Adrenal gland (tissue), 12 donors: ENCODE results near the gene RAMP1. TPM values are rescaled to one million over a fixed set of nuclear protein-coding genes. Genes with fewer than 3 reads are reported as not detected.

Experiments
- DNase-seq, 7 donors: peaks; one replicate each; pipeline ENCODE4 v3.0.0-alpha.2; 2019 to 2020
- H3K27ac ChIP-seq, 5 donors: fragments of 200-600 bp; sonication (generic) in 4 of 5; 1 replicate in 3 of 5; 2 replicates in 2 of 5; pipeline versions ENCODE4 v1.5.1 to v1.8.0; 2016 to 2020; ENCODE audit warnings: mild to moderate bottlenecking in 1 of 5
- H3K27me3 ChIP-seq: fragments of 200-600 bp; 2 replicates; pipeline ENCODE4 v1.8.0; 2021
- H3K36me3 ChIP-seq, 2 donors: fragments of 200-600 bp; replicated peaks in 1 of 2; 1 replicate in 1 of 2; 2 replicates in 1 of 2; pipeline versions ENCODE4 v1.5.1 to v1.8.0; 2018 to 2022
- H3K4me1 ChIP-seq, 2 donors: fragments of 200-600 bp; replicated peaks in 1 of 2; 1 replicate in 1 of 2; 2 replicates in 1 of 2; pipeline versions ENCODE4 v1.5.1 to v1.8.0; 2018 to 2021
- H3K4me3 ChIP-seq, 4 donors: fragments of 200-600 bp; sonication (generic) in 3 of 4; one replicate each; pipeline ENCODE4 v1.5.1; 2016 to 2018
- H3K9me3 ChIP-seq, 3 donors: fragments of 200-600 bp; sonication (generic) in 1 of 3; replicated peaks in 1 of 3; 1 replicate in 2 of 3; 2 replicates in 1 of 3; pipeline versions ENCODE4 v1.5.1 to v1.8.0; 2016 to 2021
- POLR2A ChIP-seq, 2 donors: fragments of 450-650 bp; IDR thresholded peaks; one replicate each; pipeline ENCODE4 v1.6.1; 2017; ENCODE audit warnings: antibody characterized with exemption in 2 of 2, mild to moderate bottlenecking in 2 of 2, moderate library complexity in 1 of 2
- WGBS, 4 donors: extraction: QIAGEN DNeasy Blood & Tissue Kit in 2 of 4; methylation state at CpG; one replicate each; pipeline versions ENCODE4 v1.1.5 to v1.1.7; 2013 to 2017; 5-methylcytosine and 5-hydroxymethylcytosine counted together
- intact Hi-C, 2 donors: fragments of 100-400 bp; cut with DNase I; formaldehyde crosslinking; loops; one replicate each; pipeline versions ENCODE4 v1.14.1 to v1.15.0; 2022 to 2023
- polyA plus RNA-seq, 3 donors: library from polyadenylated mRNA; stranded (reverse); fragments of 200-250 nt in 2 of 3; fragments of 350-450 nt in 1 of 3; fragmentation: Illumina TruSeq in 1 of 3; extraction: RNeasy Lipid Tissue Mini Kit (QIAGEN cat#74804) in 1 of 3; gene quantifications; one replicate each; pipeline ENCODE4 v1.2.3, GENCODE V29; 2013 to 2014
- total RNA-seq, 9 donors: library from RNA; depleted of rRNA in 4 of 9; stranded (reverse); fragments of >200 nt in 4 of 9; fragments of 120-200 nt in 1 of 9; fragmentation: NEBNext Ultra II Directional in 1 of 9; extraction: Animal tissue kit (Norgen Biotek cat#: 25700) in 1 of 9; gene quantifications; one replicate each; pipeline versions ENCODE4 v1.1.0 to v1.2.4, GENCODE V29; 2013 to 2023
- TF ChIP-seq, protein P1 (sequence below), 6 experiments: fragments of 450-650 bp in 4 of 6; fragments of 200-600 bp in 2 of 6; sonication (generic) in 1 of 6; IDR thresholded peaks; 1 replicate in 5 of 6; 2 replicates in 1 of 6; pipeline versions ENCODE4 v1.5.1 to v1.8.0; 2016 to 2021; ENCODE audit warnings: antibody characterized with exemption in 6 of 6, mild to moderate bottlenecking in 2 of 6, moderate library complexity in 1 of 6
- donor health status: healthy with polysubstance abuse.
- donor health status: Bipolar disorder and iron deficiency.
- donor health status: DM: yes; HTN: yes; CAD: no.
- donor health status: DM: no; HTN: no; CAD: no.
- donor health status: DM: no; HTN: no; CAD: no.
- donor health status: DM: yes; HTN: yes; CAD: no.

The RAMP1 gene
- total and polyA plus RNA-seq, 12 donors: 2.4 to 72.6 (median 17.2) TPM

DNA sequence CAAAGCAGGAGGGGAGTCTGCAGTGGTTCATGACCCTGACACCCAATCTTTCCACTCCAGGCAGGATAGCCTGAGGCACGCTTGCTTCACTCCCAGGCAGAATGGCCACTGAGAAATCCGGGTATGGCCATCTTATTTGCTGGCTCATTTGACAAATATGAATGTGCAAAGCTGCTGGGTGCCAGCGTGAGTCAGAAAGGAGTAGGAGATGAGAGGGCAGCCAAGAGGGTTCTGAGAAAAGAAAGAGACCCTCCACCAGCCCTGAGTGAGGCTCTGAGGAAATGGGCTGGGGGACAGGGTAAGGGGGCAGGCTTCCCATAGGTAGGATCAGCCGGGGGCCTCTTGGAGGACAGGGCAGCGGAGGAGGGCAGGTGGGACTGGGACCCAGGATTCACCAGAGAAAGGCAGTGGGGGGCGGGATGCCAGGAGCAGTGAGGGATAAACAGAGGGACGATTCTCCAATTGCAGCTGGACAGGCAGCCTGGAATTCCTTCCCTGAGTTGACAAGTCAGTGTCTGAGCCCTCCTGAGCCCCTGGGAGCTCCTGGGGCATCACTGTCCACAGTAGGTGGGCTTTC, 15.2 kb downstream of the RAMP1 start:
- peak in 1 of 7 donors; percentile 42 for DNase-seq
- intact Hi-C loops: no loop called here
- H3K36me3 ChIP-seq: no peaks in the 10 kb centered on the region
- TF ChIP-seq, protein P1, sequence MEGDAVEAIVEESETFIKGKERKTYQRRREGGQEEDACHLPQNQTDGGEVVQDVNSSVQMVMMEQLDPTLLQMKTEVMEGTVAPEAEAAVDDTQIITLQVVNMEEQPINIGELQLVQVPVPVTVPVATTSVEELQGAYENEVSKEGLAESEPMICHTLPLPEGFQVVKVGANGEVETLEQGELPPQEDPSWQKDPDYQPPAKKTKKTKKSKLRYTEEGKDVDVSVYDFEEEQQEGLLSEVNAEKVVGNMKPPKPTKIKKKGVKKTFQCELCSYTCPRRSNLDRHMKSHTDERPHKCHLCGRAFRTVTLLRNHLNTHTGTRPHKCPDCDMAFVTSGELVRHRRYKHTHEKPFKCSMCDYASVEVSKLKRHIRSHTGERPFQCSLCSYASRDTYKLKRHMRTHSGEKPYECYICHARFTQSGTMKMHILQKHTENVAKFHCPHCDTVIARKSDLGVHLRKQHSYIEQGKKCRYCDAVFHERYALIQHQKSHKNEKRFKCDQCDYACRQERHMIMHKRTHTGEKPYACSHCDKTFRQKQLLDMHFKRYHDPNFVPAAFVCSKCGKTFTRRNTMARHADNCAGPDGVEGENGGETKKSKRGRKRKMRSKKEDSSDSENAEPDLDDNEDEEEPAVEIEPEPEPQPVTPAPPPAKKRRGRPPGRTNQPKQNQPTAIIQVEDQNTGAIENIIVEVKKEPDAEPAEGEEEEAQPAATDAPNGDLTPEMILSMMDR (IDR thresholded peaks at IDR 0.05): no peak
- TF ChIP-seq POLR2A (IDR thresholded peaks at IDR 0.05): no peak
- no peak overlapping the region for H3K4me3 ChIP-seq
- 87 to 90% (median 88%) methylated on average over 7 of the region's 7 CpGs for WGBS, 4 donors
- H3K4me1 ChIP-seq: no peaks in the 10 kb centered on the region
- no peak overlapping the region for H3K27ac ChIP-seq
- H3K27me3 ChIP-seq: no peaks in the 10 kb centered on the region
- no peaks in the 10 kb centered on the region for H3K9me3 ChIP-seq

DNA sequence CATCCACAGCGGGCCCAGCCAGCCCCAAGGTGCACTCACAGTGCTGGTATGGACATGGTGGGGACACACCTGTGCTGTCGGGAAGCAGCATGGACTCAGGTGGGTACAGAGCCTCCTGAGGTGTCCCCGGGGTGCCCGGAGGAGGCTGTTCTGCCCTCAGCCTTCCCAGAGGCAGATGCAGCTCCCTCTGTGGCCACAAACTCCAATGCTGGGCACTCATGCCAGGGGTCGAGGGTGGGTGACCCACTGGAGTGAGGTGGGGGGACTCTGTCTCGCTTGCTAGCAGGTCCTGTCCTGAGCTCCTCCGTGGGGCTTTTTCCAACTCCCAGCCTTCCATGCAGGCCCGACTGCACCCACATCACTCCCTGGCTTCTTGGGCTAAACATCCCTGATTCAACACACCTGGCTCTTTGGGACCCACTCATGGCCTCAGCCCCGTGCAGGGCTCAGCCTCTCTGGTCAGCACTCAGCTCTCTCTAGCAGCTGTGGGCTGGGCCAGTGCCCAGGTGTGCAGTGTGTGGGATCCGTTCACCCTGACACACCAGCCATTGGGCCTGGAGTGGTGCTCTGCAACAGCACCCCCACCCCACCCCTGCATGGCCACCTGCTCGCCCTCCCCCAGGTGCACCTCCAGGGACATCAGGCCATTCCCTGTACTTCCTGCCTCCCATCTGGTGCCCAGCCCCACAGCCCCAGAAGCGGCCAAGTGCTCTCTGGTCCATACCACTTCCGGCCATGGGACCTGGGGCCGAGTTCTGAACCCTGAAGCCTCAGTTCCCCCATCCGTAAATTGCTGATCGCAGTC, 16.0 kb downstream of the RAMP1 start:
- Histone ChIP-seq H3K4me3 (no peak overlapping the region), H3K27me3 (no peaks in the 10 kb centered on the region), H3K9me3 (no peaks in the 10 kb centered on the region), H3K4me1 (no peaks in the 10 kb centered on the region), H3K36me3 (no peaks in the 10 kb centered on the region), H3K27ac (no peak overlapping the region)
- WGBS, 4 donors: 78 to 100% (median 85%) methylated on average over 5 to 16 of the region's 16 CpGs
- TF ChIP-seq POLR2A (IDR thresholded peaks at IDR 0.05): no peak
- TF ChIP-seq, protein P1 (IDR thresholded peaks at IDR 0.05): no peak
- DNase-seq: peak in 1 of 7 donors; percentile 44
- intact Hi-C loops: no loop called here

DNA sequence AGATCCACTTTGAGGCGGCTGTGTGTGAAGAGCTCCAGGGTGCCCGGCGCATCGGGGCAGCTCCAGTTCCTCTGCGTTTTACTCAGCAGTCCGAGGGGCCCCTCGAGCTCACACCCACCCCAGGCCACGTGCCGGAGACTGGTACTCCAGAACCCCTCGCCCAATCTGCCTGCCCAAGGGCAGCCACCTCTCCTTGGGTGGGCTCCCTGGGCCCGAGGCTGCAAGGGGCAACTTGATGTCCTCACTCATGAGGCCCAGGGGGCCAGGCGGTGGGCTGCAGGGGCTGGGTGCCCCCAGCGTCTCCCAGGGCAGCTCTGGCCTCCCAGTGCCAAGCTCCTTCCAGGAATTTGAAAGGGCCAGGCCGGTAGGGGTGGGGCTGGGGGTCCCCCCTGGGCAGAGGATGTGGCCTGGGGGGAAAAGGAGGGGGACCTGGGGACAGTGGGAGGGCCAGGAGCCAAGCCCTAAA, 16.7 kb downstream of the RAMP1 start:
- H3K27me3 ChIP-seq: no peaks in the 10 kb centered on the region
- H3K4me3 ChIP-seq: no peak overlapping the region
- WGBS, 4 donors: 75 to 88% (median 83%) methylated on average over 9 to 14 of the region's 14 CpGs
- DNase-seq: no peak
- H3K9me3 ChIP-seq: no peaks in the 10 kb centered on the region
- intact Hi-C loops: no loop called here
- no peaks in the 10 kb centered on the region for H3K4me1 ChIP-seq
- H3K36me3 ChIP-seq: no peaks in the 10 kb centered on the region
- H3K27ac ChIP-seq: peak overlapping the region in 1 of 5 donors; percentile 30
- TF ChIP-seq POLR2A (IDR thresholded peaks at IDR 0.05): no peak
- TF ChIP-seq, protein P1 (IDR thresholded peaks at IDR 0.05): no peak

DNA sequence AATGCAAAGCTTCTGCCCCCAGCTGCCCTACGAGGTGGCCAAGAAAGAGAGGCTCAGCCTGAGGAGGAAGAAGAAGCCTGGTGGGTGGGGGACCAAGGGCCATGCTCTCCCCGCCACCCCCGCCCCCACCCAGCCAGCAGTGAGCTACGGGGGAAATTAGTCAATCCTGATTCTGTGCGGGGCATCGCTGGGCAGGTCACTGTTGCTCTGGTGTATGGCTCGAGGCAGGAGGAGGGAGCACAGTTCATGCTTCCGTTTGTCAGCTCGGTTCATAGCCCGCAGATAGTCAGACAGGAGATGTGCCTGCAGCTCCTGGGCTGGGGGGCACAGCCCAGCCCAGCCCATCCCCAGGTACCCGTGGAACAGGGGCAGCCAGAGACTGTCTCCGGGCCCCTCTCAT, 17.1 kb downstream of the RAMP1 start:
- no peaks in the 10 kb centered on the region for H3K9me3 ChIP-seq
- no peaks in the 10 kb centered on the region for H3K27me3 ChIP-seq
- no peak overlapping the region for H3K4me3 ChIP-seq
- 74 to 88% (median 78%) methylated on average over 6 to 12 of the region's 12 CpGs for WGBS, 4 donors
- intact Hi-C loops: no loop called here
- H3K36me3 ChIP-seq: no peaks in the 10 kb centered on the region
- TF ChIP-seq, protein P1 (IDR thresholded peaks at IDR 0.05): no peak
- TF ChIP-seq POLR2A (IDR thresholded peaks at IDR 0.05): no peak
- DNase-seq: peak in 2 of 7 donors; percentile 0 to 45
- peak overlapping the region in 1 of 5 donors; percentile 30 for H3K27ac ChIP-seq
- no peaks in the 10 kb centered on the region for H3K4me1 ChIP-seq
